DMS 273 (cell line): ENCODE measurements around the gene ELP5.

Experiments used
- DNase-seq: peaks from one replicate; lab custom pipeline; 2025; ENCODE audit not compliant: unreplicated experiment; lab: John Stamatoyannopoulos, UW

The ELP5 gene

GRCh38 chr17:7218758-7219157 lies 33.3 kb upstream of the ELP5 start:
- peak; percentile 39 for DNase-seq

- DNase-seq = no peak
Observed at GRCh38 chr17:7219229-7219811, 32.7 kb upstream of the ELP5 start.

GRCh38 chr17:7219812-7220592 lies 32.0 kb upstream of the ELP5 start, which contains the start of the genes ACADVL and DLG4:
Gene ACADVL, plus strand, starts transcription at chr17:7219938. Its CDS starts 47 bp downstream, at chr17:7219985.
Gene DLG4, minus strand, starts transcription at chr17:7219836.
- DNase-seq = peak; percentile 84

DNA sequence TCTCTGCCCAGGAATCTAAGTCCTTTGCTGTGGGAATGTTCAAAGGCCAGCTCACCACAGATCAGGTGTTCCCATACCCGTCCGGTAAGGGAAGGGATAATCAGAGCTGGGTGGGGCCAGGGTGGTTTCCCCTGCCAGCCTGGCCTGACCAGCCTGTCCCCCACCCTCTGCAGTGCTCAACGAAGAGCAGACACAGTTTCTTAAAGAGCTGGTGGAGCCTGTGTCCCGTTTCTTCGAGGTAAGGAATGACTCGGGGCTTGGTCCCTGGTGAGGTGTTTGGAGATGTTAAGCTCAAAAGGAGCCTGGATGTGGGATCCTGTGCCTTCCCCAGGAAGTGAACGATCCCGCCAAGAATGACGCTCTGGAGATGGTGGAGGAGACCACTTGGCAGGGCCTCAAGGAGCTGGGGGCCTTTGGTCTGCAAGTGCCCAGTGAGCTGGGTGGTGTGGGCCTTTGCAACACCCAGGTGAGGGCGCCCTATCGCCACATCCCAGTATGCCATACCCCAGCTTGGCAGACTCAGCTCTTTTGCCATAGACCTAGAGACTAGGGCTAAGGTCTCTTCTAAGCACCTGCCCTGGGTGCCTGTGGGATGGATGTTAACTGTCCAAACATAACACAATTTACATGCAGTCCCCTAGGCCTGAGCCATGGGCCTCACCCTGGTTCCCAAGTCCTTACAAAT lies 31.3 kb upstream of the ELP5 start:
- peak; percentile 75 for DNase-seq

DNA sequence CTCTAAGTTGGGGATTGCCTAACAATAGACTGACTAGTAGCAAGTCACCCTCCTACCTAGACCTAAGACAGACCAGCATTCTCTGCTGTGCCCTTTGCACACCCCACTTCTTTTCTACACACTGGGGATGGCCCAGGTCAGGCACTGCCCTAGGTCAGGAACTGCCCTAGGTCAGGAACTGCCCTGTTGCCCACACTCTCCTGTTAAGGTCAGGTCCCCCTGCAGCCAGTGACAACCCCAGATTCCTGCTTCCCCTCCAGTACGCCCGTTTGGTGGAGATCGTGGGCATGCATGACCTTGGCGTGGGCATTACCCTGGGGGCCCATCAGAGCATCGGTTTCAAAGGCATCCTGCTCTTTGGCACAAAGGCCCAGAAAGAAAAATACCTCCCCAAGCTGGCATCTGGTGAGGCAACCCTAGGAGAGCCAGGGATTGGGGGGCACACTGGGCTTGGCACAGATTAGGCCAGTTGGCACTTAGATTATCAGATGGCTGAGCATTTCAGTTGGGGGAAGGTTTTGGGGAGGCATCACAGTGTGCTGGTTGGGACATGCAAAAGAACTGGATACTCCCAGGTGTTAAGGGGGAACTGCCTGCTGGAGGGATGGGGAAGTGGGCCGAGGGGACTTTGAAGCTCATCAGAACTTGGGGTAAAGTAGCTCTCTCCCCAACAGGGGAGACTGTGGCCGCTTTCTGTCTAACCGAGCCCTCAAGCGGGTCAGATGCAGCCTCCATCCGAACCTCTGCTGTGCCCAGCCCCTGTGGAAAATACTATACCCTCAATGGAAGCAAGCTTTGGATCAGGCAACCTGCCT lies 30.5 kb upstream of the ELP5 start:
- no peak for DNase-seq

DNA sequence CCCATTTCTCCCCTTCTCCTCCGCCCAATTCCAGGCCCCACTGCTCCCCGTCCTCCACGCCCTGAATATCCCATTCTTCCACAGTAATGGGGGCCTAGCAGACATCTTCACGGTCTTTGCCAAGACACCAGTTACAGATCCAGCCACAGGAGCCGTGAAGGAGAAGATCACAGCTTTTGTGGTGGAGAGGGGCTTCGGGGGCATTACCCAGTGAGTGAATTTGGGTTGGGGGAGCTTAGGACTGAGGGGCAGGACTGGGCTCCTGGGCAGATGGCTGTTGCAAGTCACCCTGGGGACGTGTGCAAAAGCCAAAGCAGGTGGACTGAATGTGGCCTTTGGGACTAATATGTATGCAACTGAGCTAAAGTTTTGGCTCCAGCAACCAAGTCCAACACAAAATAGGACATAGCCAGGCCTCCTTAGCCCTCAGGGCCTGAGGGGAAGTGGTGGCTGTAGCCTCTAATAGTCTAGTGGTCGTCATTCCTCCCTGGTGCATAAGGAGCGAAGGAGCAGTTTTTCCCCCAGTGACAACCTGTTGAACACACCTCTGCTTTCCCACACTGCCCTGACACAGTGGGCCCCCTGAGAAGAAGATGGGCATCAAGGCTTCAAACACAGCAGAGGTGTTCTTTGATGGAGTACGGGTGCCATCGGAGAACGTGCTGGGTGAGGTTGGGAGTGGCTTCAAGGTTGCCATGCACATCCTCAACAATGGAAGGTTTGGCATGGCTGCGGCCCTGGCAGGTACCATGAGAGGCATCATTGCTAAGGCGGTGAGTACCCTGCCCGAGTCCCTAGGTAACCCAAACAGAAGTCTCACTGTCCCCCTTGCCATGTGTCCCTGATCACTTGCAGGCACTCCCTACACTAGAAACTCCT lies 29.7 kb upstream of the ELP5 start:
- DNase-seq = no peak

- no peak for DNase-seq
Observed at GRCh38 chr17:7222972-7223292, 29.1 kb upstream of the ELP5 start.

GRCh38 chr17:7223375-7223774 lies 28.6 kb upstream of the ELP5 start:
- DNase-seq = no peak

GRCh38 chr17:7224110-7224509 lies 27.9 kb upstream of the ELP5 start:
- no peak for DNase-seq

- DNase-seq = no peak
Observed at GRCh38 chr17:7224661-7225111, 27.3 kb upstream of the ELP5 start.

GRCh38 chr17:7225711-7226331 lies 26.2 kb upstream of the ELP5 start:
- DNase-seq = no peak

DNA sequence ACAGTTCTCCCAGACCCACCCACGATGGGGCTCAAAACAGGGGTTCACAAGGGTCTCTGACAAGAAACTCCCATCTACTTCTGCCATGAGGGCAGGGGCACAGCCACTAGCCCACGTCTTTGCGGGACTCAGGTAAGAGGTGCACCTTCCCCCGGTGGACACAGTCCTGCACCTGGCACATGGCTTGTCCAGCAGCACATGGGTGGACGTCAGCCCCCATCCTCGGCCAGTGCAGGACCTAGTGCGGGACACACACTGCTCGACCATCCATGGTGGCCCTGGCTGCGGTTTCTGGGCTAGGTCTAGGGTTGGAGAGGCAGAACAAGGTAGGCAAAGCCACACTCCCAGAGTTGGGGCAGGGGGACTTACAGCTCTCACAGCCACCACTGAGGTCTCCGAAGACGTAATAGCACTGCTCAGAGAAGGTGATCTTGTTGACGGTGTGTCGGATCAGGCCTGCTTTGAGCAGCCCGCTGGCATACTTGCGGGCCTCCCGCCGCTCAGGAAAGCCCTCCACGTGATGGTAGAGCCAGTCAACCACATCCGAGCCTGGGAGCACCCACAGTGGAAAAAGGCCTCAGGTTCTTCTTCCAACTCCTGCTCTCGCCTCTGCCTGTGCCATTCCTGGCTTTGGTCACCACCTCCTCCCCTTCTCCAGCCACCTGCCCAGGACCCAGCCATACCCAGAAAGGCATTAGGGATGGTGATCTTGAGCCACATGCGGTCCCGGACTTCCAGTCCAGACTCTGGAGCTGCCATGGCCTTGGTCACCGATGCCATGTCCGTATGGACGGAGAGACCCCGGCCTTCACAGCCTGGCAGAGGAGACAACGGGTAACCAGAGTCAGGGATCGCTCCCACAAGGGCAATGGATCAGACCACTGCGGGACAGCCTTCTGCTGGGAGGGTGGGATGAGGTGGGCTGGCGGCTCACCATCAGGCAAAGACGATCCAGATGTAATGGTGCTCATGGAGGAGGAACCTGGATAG lies 25.0 kb upstream of the ELP5 start:
- no peak for DNase-seq

DNA sequence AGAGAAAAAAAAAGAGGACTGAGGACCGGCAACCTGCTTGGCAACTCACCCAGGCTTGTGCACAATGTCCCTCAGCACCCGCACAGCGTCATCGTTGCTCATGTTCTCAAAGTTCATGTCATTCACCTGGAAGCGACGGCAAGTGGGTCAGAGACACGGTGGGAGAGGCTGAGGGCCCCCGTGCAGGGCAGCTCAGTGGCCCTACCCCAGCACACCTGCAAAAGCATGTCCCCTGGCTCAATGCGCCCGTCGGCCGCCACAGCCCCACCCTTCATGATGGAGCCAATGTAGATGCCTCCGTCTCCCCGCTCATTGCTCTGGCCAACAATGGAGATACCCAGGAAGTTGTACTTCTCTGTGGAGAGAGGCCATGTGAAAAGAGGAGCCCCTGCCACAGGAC lies 23.1 kb upstream of the ELP5 start:
- no peak for DNase-seq

DNA sequence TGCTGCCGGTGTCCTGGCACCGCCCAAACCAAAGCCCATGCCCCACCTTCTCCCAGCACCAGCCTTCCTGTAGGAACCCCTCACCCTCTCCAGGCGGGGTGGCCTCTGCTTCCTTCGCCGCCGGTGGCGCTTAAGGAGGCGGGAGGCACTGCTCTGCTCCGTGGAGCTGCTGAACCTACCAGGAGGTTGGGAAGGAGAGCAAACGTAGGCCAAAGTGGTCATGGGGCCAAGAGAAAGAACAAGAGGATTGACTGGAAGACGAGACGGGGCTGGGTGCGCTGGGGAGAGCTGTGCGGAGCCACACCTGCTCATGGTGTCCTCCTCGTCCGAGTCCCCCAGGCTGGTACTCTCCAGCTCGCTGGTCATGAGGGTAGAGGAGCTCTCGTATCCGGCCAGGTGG lies 22.5 kb upstream of the ELP5 start:
- no peak for DNase-seq

- no peak for DNase-seq
Observed at GRCh38 chr17:7232114-7232513, 19.9 kb upstream of the ELP5 start.

DNA sequence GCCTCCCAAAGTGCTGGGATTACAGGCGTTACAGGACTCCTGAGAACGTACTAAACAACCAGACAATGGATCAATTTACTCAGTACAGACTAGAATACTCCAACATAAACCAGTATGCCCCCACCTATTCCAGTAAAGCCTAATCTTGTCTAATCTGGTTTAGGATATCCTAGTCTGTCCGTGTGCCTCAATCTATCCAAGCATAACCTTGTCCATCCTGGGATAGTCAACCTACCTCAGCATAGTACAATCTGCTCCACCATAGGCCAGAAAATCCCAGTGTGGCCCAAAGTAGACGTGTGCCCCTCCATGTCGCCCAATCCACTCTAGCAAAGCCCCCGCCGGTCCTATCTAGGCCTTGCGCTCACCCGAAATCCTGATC lies 18.3 kb upstream of the ELP5 start:
- no peak for DNase-seq

GRCh38 chr17:7234083-7234951 lies 17.7 kb upstream of the ELP5 start, which contains the start of gene DVL2:
Gene DVL2, minus strand, starts transcription at chr17:7234517. Its CDS starts 255 bp downstream, at chr17:7234262.
- DNase-seq = peak; percentile 95
